Measurements from ENCODE around the gene RINL.

- TF ChIP-seq CTCF (IDR thresholded peaks at IDR 0.05) (no peak), POLR2A (IDR thresholded peaks at IDR 0.05; ENCODE audit: low read depth) (no peak), EP300 (IDR thresholded peaks at IDR 0.05) (no peak)
Observed at GRCh38 chr19:38836983-38837626, 41.0 kb downstream of the RINL start.

Data from esophagus muscularis mucosa (tissue), 4 donors.